ENCODE data around the gene TSEN2.
"Not testable (repeated sequence)": the region's sequence is repeated elsewhere in the genome, so short reads cannot be mapped to it uniquely, and the experiment has no call there.

TSEN2 gene

GRCh38 chr3:12462159-12462947 is 21.9 kb upstream of the TSEN2 start:
- no peaks in the 10 kb centered on the region for H3K9me3 Mint-ChIP-seq
- H3K4me3 Mint-ChIP-seq, result no peak overlapping the region
- H3K27me3 Mint-ChIP-seq (ENCODE audit: low read depth), result no peaks in the 10 kb centered on the region
- H3K4me1 Mint-ChIP-seq (ENCODE audit: low read depth), result peaks cover 3% of the 10 kb centered on the region
- H3K27ac Mint-ChIP-seq, result peak overlapping the region; percentile 52
- H3K36me3 Mint-ChIP-seq (ENCODE audit: low read depth), result no peaks in the 10 kb centered on the region

GRCh38 chr3:12463686-12464085 is 20.6 kb upstream of the TSEN2 start:
- Mint-ChIP-seq H3K27ac (no peak overlapping the region), H3K9me3 (no peaks in the 10 kb centered on the region), H3K4me3 (no peak overlapping the region), H3K36me3 (ENCODE audit: low read depth) (no peaks in the 10 kb centered on the region), H3K4me1 (ENCODE audit: low read depth) (peaks cover 3% of the 10 kb centered on the region), H3K27me3 (ENCODE audit: low read depth) (no peaks in the 10 kb centered on the region)

GRCh38 chr3:12464181-12464580 is 20.1 kb upstream of the TSEN2 start:
- Mint-ChIP-seq H3K36me3 (ENCODE audit: low read depth) (no peaks in the 10 kb centered on the region), H3K27me3 (ENCODE audit: low read depth) (no peaks in the 10 kb centered on the region), H3K27ac (no peak overlapping the region), H3K9me3 (no peaks in the 10 kb centered on the region), H3K4me3 (no peak overlapping the region), H3K4me1 (ENCODE audit: low read depth) (peaks cover 3% of the 10 kb centered on the region)

GRCh38 chr3:12465151-12465835 is 19.0 kb upstream of the TSEN2 start:
- Mint-ChIP-seq H3K36me3 (ENCODE audit: low read depth) (no peaks in the 10 kb centered on the region), H3K4me1 (ENCODE audit: low read depth) (peaks cover 3% of the 10 kb centered on the region), H3K27ac (no peak overlapping the region), H3K9me3 (no peaks in the 10 kb centered on the region), H3K4me3 (no peak overlapping the region), H3K27me3 (ENCODE audit: low read depth) (no peaks in the 10 kb centered on the region)

GRCh38 chr3:12465836-12466225 is 18.4 kb upstream of the TSEN2 start:
- Mint-ChIP-seq H3K4me3 (no peak overlapping the region), H3K36me3 (ENCODE audit: low read depth) (no peaks in the 10 kb centered on the region), H3K27me3 (ENCODE audit: low read depth) (no peaks in the 10 kb centered on the region), H3K9me3 (no peaks in the 10 kb centered on the region), H3K4me1 (ENCODE audit: low read depth) (peaks cover 4% of the 10 kb centered on the region), H3K27ac (no peak overlapping the region)

GRCh38 chr3:12467746-12468145 is 16.5 kb upstream of the TSEN2 start:
- H3K27ac Mint-ChIP-seq, result no peak overlapping the region
- H3K4me3 Mint-ChIP-seq, result no peak overlapping the region
- no peaks in the 10 kb centered on the region for H3K27me3 Mint-ChIP-seq (ENCODE audit: low read depth)
- no peaks in the 10 kb centered on the region for H3K9me3 Mint-ChIP-seq
- no peaks in the 10 kb centered on the region for H3K36me3 Mint-ChIP-seq (ENCODE audit: low read depth)
- peaks cover 2% of the 10 kb centered on the region for H3K4me1 Mint-ChIP-seq (ENCODE audit: low read depth)

GRCh38 chr3:12468276-12468675 is 16.0 kb upstream of the TSEN2 start:
- Mint-ChIP-seq H3K27me3 (ENCODE audit: low read depth) (no peaks in the 10 kb centered on the region), H3K4me3 (no peak overlapping the region), H3K4me1 (ENCODE audit: low read depth) (peaks cover 2% of the 10 kb centered on the region), H3K27ac (no peak overlapping the region), H3K36me3 (ENCODE audit: low read depth) (no peaks in the 10 kb centered on the region), H3K9me3 (no peaks in the 10 kb centered on the region)

- Mint-ChIP-seq H3K9me3 (no peaks in the 10 kb centered on the region), H3K27ac (no peak overlapping the region), H3K4me3 (no peak overlapping the region), H3K27me3 (ENCODE audit: low read depth) (no peaks in the 10 kb centered on the region), H3K4me1 (ENCODE audit: low read depth) (peaks cover 2% of the 10 kb centered on the region), H3K36me3 (ENCODE audit: low read depth) (no peaks in the 10 kb centered on the region)
Observed at GRCh38 chr3:12468757-12469156, 15.5 kb upstream of the TSEN2 start.

- H3K27ac Mint-ChIP-seq, result not testable (repeated sequence)
Observed at GRCh38 chr3:12469222-12469621, 15.1 kb upstream of the TSEN2 start.

GRCh38 chr3:12470111-12470510 is 14.2 kb upstream of the TSEN2 start:
- no peak overlapping the region for H3K4me3 Mint-ChIP-seq
- no peaks in the 10 kb centered on the region for H3K27me3 Mint-ChIP-seq (ENCODE audit: low read depth)

More at GRCh38 chr3:12469222-12469621, 15.1 kb upstream of the TSEN2 start:
- H3K4me3 Mint-ChIP-seq; H3K4me1 Mint-ChIP-seq (ENCODE audit: low read depth); H3K27me3 Mint-ChIP-seq (ENCODE audit: low read depth); H3K9me3 Mint-ChIP-seq; H3K36me3 Mint-ChIP-seq (ENCODE audit: low read depth): not testable (repeated sequence)

GRCh38 chr3:12470680-12471079 is 13.6 kb upstream of the TSEN2 start:
- no peaks in the 10 kb centered on the region for H3K27me3 Mint-ChIP-seq (ENCODE audit: low read depth)
- H3K27ac Mint-ChIP-seq, result no peak overlapping the region
- no peaks in the 10 kb centered on the region for H3K9me3 Mint-ChIP-seq
- no peaks in the 10 kb centered on the region for H3K36me3 Mint-ChIP-seq (ENCODE audit: low read depth)
- H3K4me1 Mint-ChIP-seq (ENCODE audit: low read depth), result peaks cover 2% of the 10 kb centered on the region
- no peak overlapping the region for H3K4me3 Mint-ChIP-seq

More at GRCh38 chr3:12470111-12470510, 14.2 kb upstream of the TSEN2 start:
- Mint-ChIP-seq H3K9me3 (no peaks in the 10 kb centered on the region), H3K27ac (no peak overlapping the region), H3K36me3 (ENCODE audit: low read depth) (no peaks in the 10 kb centered on the region), H3K4me1 (ENCODE audit: low read depth) (peaks cover 2% of the 10 kb centered on the region)

- Mint-ChIP-seq H3K27ac (peak overlapping the region; percentile 27), H3K36me3 (ENCODE audit: low read depth) (no peaks in the 10 kb centered on the region), H3K27me3 (ENCODE audit: low read depth) (no peaks in the 10 kb centered on the region), H3K4me1 (ENCODE audit: low read depth) (peaks cover 2% of the 10 kb centered on the region), H3K4me3 (no peak overlapping the region), H3K9me3 (no peaks in the 10 kb centered on the region)
Observed at GRCh38 chr3:12471241-12471640, 13.0 kb upstream of the TSEN2 start.

GRCh38 chr3:12472000-12472610 is 12.2 kb upstream of the TSEN2 start:
- Mint-ChIP-seq H3K36me3 (ENCODE audit: low read depth) (no peaks in the 10 kb centered on the region), H3K4me3 (no peak overlapping the region), H3K27me3 (ENCODE audit: low read depth) (no peaks in the 10 kb centered on the region), H3K27ac (no peak overlapping the region), H3K9me3 (no peaks in the 10 kb centered on the region), H3K4me1 (ENCODE audit: low read depth) (peaks cover 2% of the 10 kb centered on the region)

GRCh38 chr3:12472796-12473195 is 11.5 kb upstream of the TSEN2 start:
- H3K4me1 Mint-ChIP-seq (ENCODE audit: low read depth), result peaks cover 2% of the 10 kb centered on the region
- no peaks in the 10 kb centered on the region for H3K27me3 Mint-ChIP-seq (ENCODE audit: low read depth)
- H3K27ac Mint-ChIP-seq, result no peak overlapping the region
- no peaks in the 10 kb centered on the region for H3K36me3 Mint-ChIP-seq (ENCODE audit: low read depth)
- no peak overlapping the region for H3K4me3 Mint-ChIP-seq
- no peaks in the 10 kb centered on the region for H3K9me3 Mint-ChIP-seq

- H3K4me3 Mint-ChIP-seq, result no peak overlapping the region
- no peak overlapping the region for H3K27ac Mint-ChIP-seq
- no peaks in the 10 kb centered on the region for H3K27me3 Mint-ChIP-seq (ENCODE audit: low read depth)
- no peaks in the 10 kb centered on the region for H3K9me3 Mint-ChIP-seq
- no peaks in the 10 kb centered on the region for H3K36me3 Mint-ChIP-seq (ENCODE audit: low read depth)
- peaks cover 2% of the 10 kb centered on the region for H3K4me1 Mint-ChIP-seq (ENCODE audit: low read depth)
Observed at GRCh38 chr3:12473511-12473910, 10.8 kb upstream of the TSEN2 start.

Data from T-helper 1 cell treated with Interleukin-12 subunit alpha and Interleukin-12 subunit beta and Interleukin-4 antibody, amounts not matched to agents 30 μg/mL and 1 μg/mL, for 36 hours (primary cell).